ENCODE data around the gene CGB7.
"Not testable (repeated sequence)": the region's sequence is repeated elsewhere in the genome, so short reads cannot be mapped to it uniquely, and the experiment has no call there.

Gene CGB7

GRCh38 chr19:49064768-49065611 lies 7.4 kb upstream of the CGB7 start, which contains the start of gene NTF4:
TSS of gene NTF4 (minus strand) at chr19:49064818. CDS start at chr19:49061997, 2,821 bp downstream.
- Mint-ChIP-seq H3K36me3 (no peaks in the 10 kb centered on the region), H3K27ac (no peak within 1 kb of the TSS), H3K27me3 (peaks cover 55 to 78% of the 10 kb centered on the region in 2 donors), H3K4me1 (peaks cover 4 to 6% of the 10 kb centered on the region in 2 donors), H3K9me3 (peaks cover 5% of the 10 kb centered on the region in 2 donors), H3K4me3 (peak within 1 kb of the TSS in 1 of 2 donors; percentile 11)
- DNase-seq (no peak), ATAC-seq (replicated peaks) (no peak)

GRCh38 chr19:49064029-49064629 lies 6.6 kb upstream of the CGB7 start:
- no peak overlapping the region for H3K4me3 Mint-ChIP-seq
- H3K36me3 Mint-ChIP-seq = no peaks in the 10 kb centered on the region
- ATAC-seq (replicated peaks) = no peak
- H3K4me1 Mint-ChIP-seq = peaks cover 4 to 6% of the 10 kb centered on the region in 2 donors
- DNase-seq = no peak
- no peak overlapping the region for H3K27ac Mint-ChIP-seq
- peaks cover 53 to 77% of the 10 kb centered on the region in 2 donors for H3K27me3 Mint-ChIP-seq
- H3K9me3 Mint-ChIP-seq = peaks cover 0 to 2% of the 10 kb centered on the region in 2 donors

- ATAC-seq (replicated peaks) (peak; percentile 15 to 36), DNase-seq (no peak)
- Mint-ChIP-seq H3K9me3 (peaks cover 0 to 2% of the 10 kb centered on the region in 2 donors), H3K4me3 (no peak overlapping the region), H3K4me1 (peaks cover 20 to 26% of the 10 kb centered on the region in 2 donors), H3K27me3 (peaks cover 59 to 84% of the 10 kb centered on the region in 2 donors), H3K36me3 (no peaks in the 10 kb centered on the region), H3K27ac (no peak overlapping the region)
Measured at GRCh38 chr19:49061445-49061844, 3.9 kb upstream of the CGB7 start.

- no peak for ATAC-seq (replicated peaks)
- Mint-ChIP-seq H3K36me3 (no peaks in the 10 kb centered on the region), H3K4me3 (no peak overlapping the region), H3K27me3 (peaks cover 56 to 84% of the 10 kb centered on the region in 2 donors), H3K4me1 (peaks cover 23 to 30% of the 10 kb centered on the region in 2 donors), H3K27ac (no peak overlapping the region), H3K9me3 (peaks cover 0 to 2% of the 10 kb centered on the region in 2 donors)
- DNase-seq = no peak
Measured at GRCh38 chr19:49061000-49061399, 3.5 kb upstream of the CGB7 start.

GRCh38 chr19:49059053-49059452 lies 1.5 kb upstream of the CGB7 start:
- H3K27me3 Mint-ChIP-seq = peaks cover 51 to 81% of the 10 kb centered on the region in 2 donors
- no peak overlapping the region for H3K4me3 Mint-ChIP-seq
- H3K4me1 Mint-ChIP-seq = peaks cover 24 to 33% of the 10 kb centered on the region in 2 donors
- DNase-seq (no peak), ATAC-seq (replicated peaks) (no peak)
- H3K27ac Mint-ChIP-seq = no peak overlapping the region
- no peaks in the 10 kb centered on the region for H3K36me3 Mint-ChIP-seq
- H3K9me3 Mint-ChIP-seq = peaks cover 0 to 2% of the 10 kb centered on the region in 2 donors

GRCh38 chr19:49058562-49058961 lies 1.0 kb upstream of the CGB7 start:
- H3K9me3 Mint-ChIP-seq = peaks cover 0 to 2% of the 10 kb centered on the region in 2 donors
- H3K4me3 Mint-ChIP-seq = peak overlapping the region in 1 of 2 donors; percentile 8
- ATAC-seq (replicated peaks) = peak in 1 of 2 donors; percentile 30
- DNase-seq = no peak
- H3K4me1 Mint-ChIP-seq = peaks cover 24 to 33% of the 10 kb centered on the region in 2 donors
- no peak overlapping the region for H3K27ac Mint-ChIP-seq
- H3K36me3 Mint-ChIP-seq = no peaks in the 10 kb centered on the region
- H3K27me3 Mint-ChIP-seq = peaks cover 56 to 81% of the 10 kb centered on the region in 2 donors

GRCh38 chr19:49056902-49057596 lies 500 bp downstream of the CGB7 start:
- peaks cover 24 to 33% of the 10 kb centered on the region in 2 donors for H3K4me1 Mint-ChIP-seq
- H3K36me3 Mint-ChIP-seq; ATAC-seq (replicated peaks); H3K9me3 Mint-ChIP-seq; DNase-seq: not testable (repeated sequence)
- H3K27me3 Mint-ChIP-seq = peaks cover 56 to 75% of the 10 kb centered on the region in 2 donors
- H3K4me3 Mint-ChIP-seq = peak overlapping the region; percentile 78 to 86
- peak overlapping the region; percentile 16 for H3K27ac Mint-ChIP-seq

- H3K27ac Mint-ChIP-seq = peak overlapping the region; percentile 16
- DNase-seq = peak; percentile 35
- H3K27me3 Mint-ChIP-seq = peaks cover 52 to 70% of the 10 kb centered on the region in 2 donors
- peaks cover 22 to 33% of the 10 kb centered on the region in 2 donors for H3K4me1 Mint-ChIP-seq
- peaks cover 0 to 2% of the 10 kb centered on the region in 2 donors for H3K9me3 Mint-ChIP-seq
- H3K4me3 Mint-ChIP-seq = peak overlapping the region; percentile 78 to 86
- no peaks in the 10 kb centered on the region for H3K36me3 Mint-ChIP-seq
- ATAC-seq (replicated peaks) = peak; percentile 78 to 83
Measured at GRCh38 chr19:49056101-49056901, 1.2 kb downstream of the CGB7 start.

GRCh38 chr19:49050376-49051033 lies 7.0 kb downstream of the CGB7 start:
- not testable (repeated sequence) for DNase-seq; H3K36me3 Mint-ChIP-seq; H3K9me3 Mint-ChIP-seq; H3K4me3 Mint-ChIP-seq; ATAC-seq (replicated peaks); H3K4me1 Mint-ChIP-seq; H3K27ac Mint-ChIP-seq
- H3K27me3 Mint-ChIP-seq = peaks cover 18 to 26% of the 10 kb centered on the region in 2 donors

- DNase-seq; H3K9me3 Mint-ChIP-seq; H3K27ac Mint-ChIP-seq; H3K4me1 Mint-ChIP-seq; ATAC-seq (replicated peaks); H3K36me3 Mint-ChIP-seq; H3K4me3 Mint-ChIP-seq: not testable (repeated sequence)
- H3K27me3 Mint-ChIP-seq = peaks cover 14 to 19% of the 10 kb centered on the region in 2 donors
Measured at GRCh38 chr19:49049834-49050233, 7.7 kb downstream of the CGB7 start.

- ATAC-seq (replicated peaks); DNase-seq; H3K4me3 Mint-ChIP-seq; H3K4me1 Mint-ChIP-seq; H3K27ac Mint-ChIP-seq; H3K9me3 Mint-ChIP-seq; H3K36me3 Mint-ChIP-seq: not testable (repeated sequence)
- peaks cover 12 to 15% of the 10 kb centered on the region in 2 donors for H3K27me3 Mint-ChIP-seq
Measured at GRCh38 chr19:49049011-49049410, 8.5 kb downstream of the CGB7 start, which contains the start of gene CGB8. TSS of gene CGB8 (minus strand) at chr19:49049111. CDS start at chr19:49048739, 372 bp downstream.

- peaks cover 8 to 10% of the 10 kb centered on the region in 2 donors for H3K27me3 Mint-ChIP-seq
- not testable (repeated sequence) for H3K4me1 Mint-ChIP-seq; H3K4me3 Mint-ChIP-seq; H3K9me3 Mint-ChIP-seq; ATAC-seq (replicated peaks); H3K27ac Mint-ChIP-seq; DNase-seq; H3K36me3 Mint-ChIP-seq
Measured at GRCh38 chr19:49043548-49043947, 14.0 kb downstream of the CGB7 start, which contains the start of gene CGB5. TSS of gene CGB5 (plus strand) at chr19:49043848. CDS start at chr19:49044210, 362 bp downstream.

GRCh38 chr19:49042666-49043065 lies 14.9 kb downstream of the CGB7 start:
- H3K36me3 Mint-ChIP-seq; DNase-seq; H3K4me3 Mint-ChIP-seq; H3K9me3 Mint-ChIP-seq; ATAC-seq (replicated peaks); H3K4me1 Mint-ChIP-seq; H3K27ac Mint-ChIP-seq: not testable (repeated sequence)
- peaks cover 8 to 10% of the 10 kb centered on the region in 2 donors for H3K27me3 Mint-ChIP-seq
